ENCODE data around the gene E2F4. TPM values are rescaled to one million over a fixed set of nuclear protein-coding genes. Genes with fewer than 3 reads are reported as not detected.

The E2F4 gene
- total and polyA plus RNA-seq, 2 donors (not counting 1 experiment from before 2014, with no cell fraction given), result 106 to 188 TPM

- Mint-ChIP-seq H3K4me1 (peaks cover 29% of the 10 kb centered on the region), H3K27me3 (no peaks in the 10 kb centered on the region), H3K4me3 (no peak overlapping the region), H3K9me3 (ENCODE audit: insufficient read depth) (no peaks in the 10 kb centered on the region), H3K27ac (peak overlapping the region; percentile 50)
- H3K79me2 ChIP-seq (ENCODE audit: control insufficient read depth, insufficient read depth, low read length), result peaks cover 26% of the 10 kb centered on the region
- H3K27ac ChIP-seq (ENCODE audit: low read length in 2 of 2), result no peak overlapping the region
- ChIA-PET POLR2A (no interaction called here), CTCF (no interaction called here)
- no peak for DNase-seq
- peaks cover 26 to 37% of the 10 kb centered on the region in 2 donors for H3K4me1 ChIP-seq (ENCODE audit: control insufficient read depth in 2 of 2, insufficient read depth in 2 of 2, low read length in 2 of 2)
- no peak overlapping the region for H3K4me3 ChIP-seq (ENCODE audit: control extremely low read depth in 1 of 5, extremely low read depth in 1 of 5, insufficient read depth in 1 of 5, low read depth in 2 of 5, low read length in 4 of 5)
- no peak overlapping the region for H3K4me2 ChIP-seq (replicated peaks; ENCODE audit: low read depth, low read length, poor library complexity, severe bottlenecking)
- TF ChIP-seq CTCF (IDR thresholded peaks at IDR 0.05) (no peak), EZH2 (IDR thresholded peaks at IDR 0.05; ENCODE audit: borderline replicate concordance, insufficient read depth, low read depth, low read length, poor library complexity, severe bottlenecking) (no peak)
- no peaks in the 10 kb centered on the region for H3K27me3 ChIP-seq (replicated peaks in 1 of 4; ENCODE audit: control extremely low read depth in 1 of 4, control insufficient read depth in 3 of 4, insufficient read depth in 4 of 4, low read length in 3 of 4)
- no peak for ATAC-seq (ENCODE audit: low read depth)
- H4K20me1 ChIP-seq (ENCODE audit: control insufficient read depth, insufficient read depth, low read length, poor library complexity, severe bottlenecking), result peaks cover 4% of the 10 kb centered on the region
- H2AFZ ChIP-seq (ENCODE audit: insufficient read depth, low read depth, low read length, poor library complexity, severe bottlenecking), result no peak overlapping the region
- peaks cover 0 to 20% of the 10 kb centered on the region in 2 experiments for H3K36me3 ChIP-seq (replicated peaks in 1 of 2; ENCODE audit: control extremely low read depth in 1 of 2, control insufficient read depth in 1 of 2, extremely low read depth in 1 of 2, insufficient read depth in 2 of 2, low read length in 1 of 2)
- no peak overlapping the region for H3K9ac ChIP-seq (ENCODE audit: low read length)
- intact Hi-C loops (cut with micrococcal nuclease), result loop anchor here (10.0 kb wide), 1 partner anchor 423 kb away; the partner anchor contains the start of genes ACD, C16orf86, ENKD1 and PARD6A
- no peaks in the 10 kb centered on the region for H3K9me3 ChIP-seq (ENCODE audit: control extremely low read depth in 1 of 3, control insufficient read depth in 2 of 3, insufficient read depth in 1 of 3, low read length in 2 of 3)
- 100% methylated on average over 3 of the region's 4 CpGs for WGBS (ENCODE audit: insufficient coverage)
These were observed 50.3 kb downstream of the E2F4 start for GRCh38 chr16:67242138-67242730.

GRCh38 chr16:67243481-67243880 is 51.5 kb downstream of the E2F4 start:
- Histone ChIP-seq H3K27ac (ENCODE audit: low read length in 2 of 2) (peak overlapping the region in 1 of 2 donors; percentile 86), H3K9me3 (ENCODE audit: control extremely low read depth in 1 of 3, control insufficient read depth in 2 of 3, insufficient read depth in 1 of 3, low read length in 2 of 3) (no peaks in the 10 kb centered on the region), H3K79me2 (ENCODE audit: control insufficient read depth, insufficient read depth, low read length) (peaks cover 26% of the 10 kb centered on the region), H3K9ac (ENCODE audit: low read length) (no peak overlapping the region), H3K4me3 (ENCODE audit: control extremely low read depth in 1 of 5, extremely low read depth in 1 of 5, insufficient read depth in 1 of 5, low read depth in 2 of 5, low read length in 4 of 5) (no peak overlapping the region), H3K27me3 (replicated peaks in 1 of 4; ENCODE audit: control extremely low read depth in 1 of 4, control insufficient read depth in 3 of 4, insufficient read depth in 4 of 4, low read length in 3 of 4) (no peaks in the 10 kb centered on the region), H3K4me1 (ENCODE audit: control insufficient read depth in 2 of 2, insufficient read depth in 2 of 2, low read length in 2 of 2) (peaks cover 35 to 46% of the 10 kb centered on the region in 2 donors), H3K36me3 (replicated peaks in 1 of 2; ENCODE audit: control extremely low read depth in 1 of 2, control insufficient read depth in 1 of 2, extremely low read depth in 1 of 2, insufficient read depth in 2 of 2, low read length in 1 of 2) (peaks cover 0 to 10% of the 10 kb centered on the region in 2 experiments), H4K20me1 (ENCODE audit: control insufficient read depth, insufficient read depth, low read length, poor library complexity, severe bottlenecking) (peaks cover 4% of the 10 kb centered on the region), H2AFZ (ENCODE audit: insufficient read depth, low read depth, low read length, poor library complexity, severe bottlenecking) (no peak overlapping the region), H3K4me2 (replicated peaks; ENCODE audit: low read depth, low read length, poor library complexity, severe bottlenecking) (no peak overlapping the region)
- Mint-ChIP-seq H3K4me1 (peaks cover 40% of the 10 kb centered on the region), H3K9me3 (ENCODE audit: insufficient read depth) (no peaks in the 10 kb centered on the region), H3K4me3 (no peak overlapping the region), H3K27me3 (no peaks in the 10 kb centered on the region), H3K27ac (peak overlapping the region; percentile 56)
- no peak for TF ChIP-seq EZH2 (IDR thresholded peaks at IDR 0.05; ENCODE audit: borderline replicate concordance, insufficient read depth, low read depth, low read length, poor library complexity, severe bottlenecking)
- no peak for TF ChIP-seq CTCF (IDR thresholded peaks at IDR 0.05)
- 91% methylated on average over 4 of the region's 4 CpGs for whole genome bisulfite sequencing (ENCODE audit: insufficient coverage)
- DNase-seq (no peak), ATAC-seq (ENCODE audit: low read depth) (no peak)
- ChIA-PET POLR2A (interaction anchor here (2.5 kb wide), 1 partner anchor 17 kb away, joined by 30 read pairs; the partner anchor contains the start of gene TMEM208), CTCF (interaction anchor here (1.0 to 3.7 kb wide), 4 partner anchors 16 to 185 kb away, joined by 3 to 33 read pairs (median 8); partner anchors contain the start of gene TMEM208)
- intact Hi-C loops (cut with micrococcal nuclease), result loop anchor here (10.0 kb wide), 1 partner anchor 421 kb away; the partner anchor contains the start of genes ACD, C16orf86, ENKD1 and PARD6A
